ENCODE data around the gene MRPS6.

The MRPS6 gene

DNA sequence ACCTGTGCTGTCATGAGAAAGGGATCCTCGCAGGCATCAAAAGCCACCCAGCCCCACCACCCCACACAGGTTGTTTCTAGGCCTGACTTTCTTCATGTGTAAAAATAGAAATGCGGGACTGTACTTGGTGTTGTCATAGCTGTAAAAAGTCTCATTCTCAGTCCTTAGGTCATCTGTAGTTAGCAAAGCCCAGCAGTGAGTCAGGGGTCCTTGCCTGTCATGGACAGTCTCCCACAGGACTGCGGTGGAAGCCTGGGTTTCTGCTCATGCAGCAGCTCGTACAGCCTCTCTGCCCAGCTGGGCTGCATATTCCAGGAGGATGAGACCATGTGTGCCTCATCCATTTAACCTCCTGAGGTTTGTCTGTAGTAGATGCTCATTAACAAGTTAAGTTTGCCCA, 58.2 kb downstream of the MRPS6 start:
- H3K4me3 ChIP-seq (ENCODE audit: low read depth, low read length), result no peak overlapping the region
- no peak for TF ChIP-seq CTCF (IDR thresholded peaks at IDR 0.05; ENCODE audit: borderline replicate concordance, insufficient read depth, low read depth, low read length)

- no peak overlapping the region for H3K4me3 ChIP-seq (ENCODE audit: low read depth, low read length)
- no peak for TF ChIP-seq CTCF (IDR thresholded peaks at IDR 0.05; ENCODE audit: borderline replicate concordance, insufficient read depth, low read depth, low read length)
These were observed 58.8 kb downstream of the MRPS6 start for GRCh38 chr21:34132202-34132601.

- H3K4me3 ChIP-seq (ENCODE audit: low read depth, low read length), result no peak overlapping the region
- TF ChIP-seq CTCF (IDR thresholded peaks at IDR 0.05; ENCODE audit: borderline replicate concordance, insufficient read depth, low read depth, low read length), result no peak
These were observed 59.5 kb downstream of the MRPS6 start for GRCh38 chr21:34132926-34133325.

DNA sequence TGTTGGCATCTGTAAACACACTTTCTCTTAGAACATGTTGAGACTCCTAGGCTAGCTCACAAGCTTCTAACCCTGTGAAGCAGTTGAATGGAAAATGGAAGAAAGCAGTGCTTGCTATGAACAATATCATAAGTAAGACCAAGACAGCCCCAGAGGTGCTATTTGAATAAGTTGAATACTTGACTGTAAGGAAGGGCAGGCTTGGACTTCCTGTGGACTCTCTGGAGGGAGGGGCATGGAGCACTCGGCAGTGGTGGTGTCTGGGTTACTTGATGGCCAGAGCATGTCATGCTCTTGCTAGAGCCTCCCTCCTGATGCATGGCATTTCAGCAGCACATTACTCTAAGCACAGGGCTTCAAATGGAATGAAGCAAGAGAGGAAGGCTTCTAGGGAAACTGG, 60.0 kb downstream of the MRPS6 start:
- TF ChIP-seq CTCF (IDR thresholded peaks at IDR 0.05; ENCODE audit: borderline replicate concordance, insufficient read depth, low read depth, low read length), result no peak
- H3K4me3 ChIP-seq (ENCODE audit: low read depth, low read length), result no peak overlapping the region

DNA sequence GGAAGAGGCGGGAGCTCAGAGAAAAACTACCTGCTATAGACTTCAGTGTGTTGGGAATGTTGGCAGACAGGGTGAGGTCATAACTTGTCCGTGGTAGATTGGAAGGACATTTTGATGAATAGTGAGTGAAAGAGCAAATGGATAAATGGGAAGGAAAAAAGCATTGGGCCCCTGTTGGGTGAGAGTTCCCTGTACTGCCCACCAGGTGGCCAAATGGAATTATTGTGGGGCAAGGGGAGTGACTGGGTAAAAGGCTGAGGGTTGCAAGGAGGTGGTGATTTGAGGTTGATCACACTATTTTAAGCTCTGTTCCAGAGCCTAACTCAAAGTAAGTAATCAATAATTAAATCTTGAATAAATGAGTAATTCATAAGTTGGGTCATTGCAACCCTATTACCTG, 60.4 kb downstream of the MRPS6 start:
- H3K4me3 ChIP-seq (ENCODE audit: low read depth, low read length), result no peak overlapping the region
- TF ChIP-seq CTCF (IDR thresholded peaks at IDR 0.05; ENCODE audit: borderline replicate concordance, insufficient read depth, low read depth, low read length), result no peak

- H3K4me3 ChIP-seq (ENCODE audit: low read depth, low read length), result no peak overlapping the region
- no peak for TF ChIP-seq CTCF (IDR thresholded peaks at IDR 0.05; ENCODE audit: borderline replicate concordance, insufficient read depth, low read depth, low read length)
These were observed 62.0 kb downstream of the MRPS6 start for GRCh38 chr21:34135330-34135729.

- no peak overlapping the region for H3K4me3 ChIP-seq (ENCODE audit: low read depth, low read length)
- no peak for TF ChIP-seq CTCF (IDR thresholded peaks at IDR 0.05; ENCODE audit: borderline replicate concordance, insufficient read depth, low read depth, low read length)
These were observed 68.0 kb downstream of the MRPS6 start for GRCh38 chr21:34141373-34141772.

All from GM12875 (cell line).